Neuronal stem cell (in vitro differentiated cells): ENCODE measurements around the gene SRBD1.

Source experiments
- DNase-seq: peaks from one replicate; pipeline ENCODE4 v3.0.0-alpha.2; 2013; ENCODE audit warnings: low spot score
- H2AFZ ChIP-seq: one replicate; pipeline ENCODE4 v1.6.1; 2013; ENCODE audit warnings: mild to moderate bottlenecking, low read length, inconsistent platforms
- H2AK5ac ChIP-seq: 2 replicates; pipeline ENCODE4 v1.6.1; 2013; ENCODE audit warnings: low read depth, mild to moderate bottlenecking, inconsistent platforms, low read length, moderate library complexity, mixed read lengths
- H2BK120ac ChIP-seq: 2 replicates; pipeline ENCODE4 v1.6.1; 2013; ENCODE audit warnings: low read depth, mild to moderate bottlenecking, inconsistent platforms, low read length, moderate library complexity, mixed read lengths
- H2BK12ac ChIP-seq: one replicate; pipeline ENCODE4 v1.6.1; 2013; ENCODE audit warnings: low read length, inconsistent platforms
- H2BK15ac ChIP-seq: 2 replicates; pipeline ENCODE4 v1.6.1; 2013; ENCODE audit warnings: mild to moderate bottlenecking, low read length, inconsistent platforms, mixed read lengths
- H2BK5ac ChIP-seq: one replicate; pipeline ENCODE4 v1.6.1; 2013; ENCODE audit warnings: inconsistent platforms, mild to moderate bottlenecking, low read length, moderate library complexity
- H3K14ac ChIP-seq: one replicate; pipeline ENCODE4 v1.6.1; 2013; ENCODE audit warnings: low read length, inconsistent platforms
- H3K18ac ChIP-seq: 2 replicates; pipeline ENCODE4 v1.6.1; 2013; ENCODE audit warnings: low read length, inconsistent platforms
- H3K23ac ChIP-seq: 2 replicates; pipeline ENCODE4 v1.6.1; 2013; ENCODE audit warnings: low read depth, mild to moderate bottlenecking, mixed read lengths, low read length, inconsistent platforms; ENCODE audit not compliant: poor library complexity
- H3K27ac ChIP-seq: replicated peaks from 3 replicates; pipeline ENCODE4 v1.5.1; 2013; ENCODE audit warnings: low read length, inconsistent platforms
- H3K27me3 ChIP-seq, 3 experiments: 2 replicates each; pipeline ENCODE4 v1.6.1; 2013; ENCODE audit warnings: low read length in 3 of 3, mild to moderate bottlenecking in 2 of 3, inconsistent platforms in 1 of 3, low read depth in 1 of 3, mixed read lengths in 1 of 3, moderate library complexity in 1 of 3; ENCODE audit not compliant: control insufficient read depth in 3 of 3, insufficient read depth in 3 of 3
- H3K36me3 ChIP-seq, 2 donors: replicated peaks in 1 of 2; 2 replicates each; pipeline ENCODE4 v1.6.1; 2013; ENCODE audit warnings: low read length in 2 of 2; ENCODE audit not compliant: control insufficient read depth in 2 of 2, insufficient read depth in 2 of 2
- H3K4ac ChIP-seq: 2 replicates; pipeline ENCODE4 v1.6.1; 2013; ENCODE audit warnings: inconsistent platforms, mild to moderate bottlenecking, low read length, moderate library complexity
- H3K4me1 ChIP-seq, 2 donors: 1 replicate in 1 of 2; 2 replicates in 1 of 2; pipeline ENCODE4 v1.6.1; 2013; ENCODE audit warnings: low read length in 2 of 2, low read depth in 1 of 2; ENCODE audit not compliant: control insufficient read depth in 2 of 2, insufficient read depth in 1 of 2
- H3K4me2 ChIP-seq: one replicate; pipeline ENCODE4 v1.6.1; 2013; ENCODE audit warnings: mild to moderate bottlenecking, low read length, inconsistent platforms; ENCODE audit not compliant: insufficient read depth, poor library complexity, severe bottlenecking
- H3K4me3 ChIP-seq, 2 donors: 2 replicates each; pipeline ENCODE4 v1.5.1; 2013; ENCODE audit warnings: low read length in 2 of 2, mild to moderate bottlenecking in 2 of 2, inconsistent platforms in 1 of 2, moderate library complexity in 1 of 2
- H3K79me1 ChIP-seq: one replicate; pipeline ENCODE4 v1.6.1; 2013; ENCODE audit warnings: low read depth, mild to moderate bottlenecking, inconsistent platforms, low read length, moderate library complexity
- H3K9ac ChIP-seq: one replicate; pipeline ENCODE4 v1.6.1; 2013; ENCODE audit warnings: mild to moderate bottlenecking, low read depth, low read length, inconsistent platforms; ENCODE audit not compliant: poor library complexity
- H3K9me3 ChIP-seq, 2 donors: replicated peaks in 1 of 2; 2 replicates each; pipeline versions ENCODE3 to v1.6.1; 2013; ENCODE audit warnings: low read length in 2 of 2, mild to moderate bottlenecking in 2 of 2, inconsistent platforms in 1 of 2, low read depth in 1 of 2, mixed read lengths in 1 of 2, moderate library complexity in 1 of 2; ENCODE audit not compliant: control insufficient read depth in 2 of 2, insufficient read depth in 1 of 2
- H4K8ac ChIP-seq: one replicate; pipeline ENCODE4 v1.6.1; 2013; ENCODE audit warnings: low read depth, mild to moderate bottlenecking, inconsistent platforms, low read length, moderate library complexity
- H4K91ac ChIP-seq: one replicate; pipeline ENCODE4 v1.6.1; 2013; ENCODE audit warnings: low read length, low read depth, mild to moderate bottlenecking, inconsistent platforms; ENCODE audit not compliant: poor library complexity
- WGBS, 2 donors: extraction: QIAGEN DNeasy Blood & Tissue Kit; methylation state at CpG; one replicate each; pipeline ENCODE4 v1.1.7; 2013; ENCODE audit warnings: missing lambda C conversion rate in 2 of 2, mixed read lengths in 1 of 2; ENCODE audit not compliant: insufficient read length in 2 of 2, insufficient replicate concordance in 1 of 2; ENCODE audit errors: extremely low coverage in 2 of 2; 5-methylcytosine and 5-hydroxymethylcytosine counted together

Gene SRBD1

GRCh38 chr2:45617496-45617895 is 6.4 kb upstream of the SRBD1 start:
- Histone ChIP-seq H3K4ac (no peak overlapping the region), H3K9me3 (no peaks in the 10 kb centered on the region), H3K14ac (no peak overlapping the region), H3K9ac (no peak overlapping the region), H3K79me1 (no peaks in the 10 kb centered on the region), H2BK12ac (no peak overlapping the region), H2BK15ac (no peak overlapping the region), H3K4me2 (no peak overlapping the region), H2AK5ac (no peak overlapping the region), H2AFZ (no peak overlapping the region), H3K4me3 (no peak overlapping the region), H3K4me1 (no peaks in the 10 kb centered on the region), H3K27ac (no peak overlapping the region), H2BK5ac (no peak overlapping the region), H4K91ac (no peak overlapping the region), H2BK120ac (no peak overlapping the region), H3K36me3 (no peaks in the 10 kb centered on the region), H4K8ac (no peak overlapping the region), H3K18ac (no peak overlapping the region), H3K23ac (no peak overlapping the region), H3K27me3 (peaks cover 0 to 7% (median 0%) of the 10 kb centered on the region in 3 experiments)
- no peak for DNase-seq
- WGBS, 2 donors, result no CpG with 5 or more reads among the region's 2 CpGs

GRCh38 chr2:45616658-45617411 is 5.8 kb upstream of the SRBD1 start:
- Histone ChIP-seq H3K79me1 (no peaks in the 10 kb centered on the region), H3K9me3 (no peaks in the 10 kb centered on the region), H2BK5ac (no peak overlapping the region), H3K36me3 (no peaks in the 10 kb centered on the region), H2BK120ac (no peak overlapping the region), H3K4me2 (no peak overlapping the region), H3K9ac (no peak overlapping the region), H2BK12ac (no peak overlapping the region), H4K91ac (no peak overlapping the region), H3K14ac (no peak overlapping the region), H2AK5ac (no peak overlapping the region), H3K4me1 (no peaks in the 10 kb centered on the region), H3K4ac (no peak overlapping the region), H3K4me3 (no peak overlapping the region), H2AFZ (no peak overlapping the region), H3K27me3 (peaks cover 0 to 7% (median 0%) of the 10 kb centered on the region in 3 experiments), H4K8ac (no peak overlapping the region), H3K23ac (no peak overlapping the region), H3K18ac (no peak overlapping the region), H2BK15ac (no peak overlapping the region), H3K27ac (no peak overlapping the region)
- no CpG with 5 or more reads among the region's 4 CpGs for WGBS, 2 donors
- DNase-seq, result no peak

GRCh38 chr2:45614871-45615415 is 3.9 kb upstream of the SRBD1 start:
- WGBS, 2 donors, result no CpG with 5 or more reads among the region's 3 CpGs
- H2AK5ac ChIP-seq, result no peak overlapping the region

GRCh38 chr2:45614330-45614729 is 3.3 kb upstream of the SRBD1 start:
- Histone ChIP-seq H3K27ac (no peak overlapping the region), H3K18ac (no peak overlapping the region), H3K14ac (no peak overlapping the region), H3K79me1 (no peaks in the 10 kb centered on the region), H2BK15ac (no peak overlapping the region), H4K91ac (no peak overlapping the region), H3K27me3 (peaks cover 0 to 4% (median 0%) of the 10 kb centered on the region in 3 experiments), H2AK5ac (no peak overlapping the region), H2BK12ac (no peak overlapping the region), H3K23ac (no peak overlapping the region), H2BK5ac (no peak overlapping the region), H2AFZ (no peak overlapping the region), H3K4me2 (no peak overlapping the region), H3K4ac (no peak overlapping the region), H3K4me1 (peaks cover 0 to 3% of the 10 kb centered on the region in 2 donors), H2BK120ac (no peak overlapping the region), H3K4me3 (no peak overlapping the region), H3K9me3 (no peaks in the 10 kb centered on the region), H3K36me3 (no peaks in the 10 kb centered on the region), H4K8ac (no peak overlapping the region), H3K9ac (no peak overlapping the region)
- no CpG with 5 or more reads among the region's 1 CpG for WGBS, 2 donors
- DNase-seq, result no peak

More at GRCh38 chr2:45614871-45615415, 3.9 kb upstream of the SRBD1 start:
- H4K91ac ChIP-seq, result no peak overlapping the region
- peaks cover 0 to 7% (median 0%) of the 10 kb centered on the region in 3 experiments for H3K27me3 ChIP-seq
- no peak overlapping the region for H3K23ac ChIP-seq
- H2AFZ ChIP-seq, result no peak overlapping the region
- no peaks in the 10 kb centered on the region for H3K79me1 ChIP-seq
- no peaks in the 10 kb centered on the region for H3K36me3 ChIP-seq
- no peak overlapping the region for H3K27ac ChIP-seq
- no peaks in the 10 kb centered on the region for H3K4me1 ChIP-seq
- H3K18ac ChIP-seq, result no peak overlapping the region
- H3K9me3 ChIP-seq, result no peaks in the 10 kb centered on the region
- H2BK5ac ChIP-seq, result no peak overlapping the region
- H3K4me2 ChIP-seq, result no peak overlapping the region
- no peak overlapping the region for H3K4ac ChIP-seq
- no peak overlapping the region for H2BK15ac ChIP-seq
- H3K4me3 ChIP-seq, result no peak overlapping the region
- no peak overlapping the region for H3K9ac ChIP-seq
- no peak overlapping the region for H4K8ac ChIP-seq
- no peak overlapping the region for H3K14ac ChIP-seq
- no peak overlapping the region for H2BK120ac ChIP-seq
- no peak for DNase-seq
- H2BK12ac ChIP-seq, result no peak overlapping the region
